ENCODE measurements around the gene RAD9A.

DNA sequence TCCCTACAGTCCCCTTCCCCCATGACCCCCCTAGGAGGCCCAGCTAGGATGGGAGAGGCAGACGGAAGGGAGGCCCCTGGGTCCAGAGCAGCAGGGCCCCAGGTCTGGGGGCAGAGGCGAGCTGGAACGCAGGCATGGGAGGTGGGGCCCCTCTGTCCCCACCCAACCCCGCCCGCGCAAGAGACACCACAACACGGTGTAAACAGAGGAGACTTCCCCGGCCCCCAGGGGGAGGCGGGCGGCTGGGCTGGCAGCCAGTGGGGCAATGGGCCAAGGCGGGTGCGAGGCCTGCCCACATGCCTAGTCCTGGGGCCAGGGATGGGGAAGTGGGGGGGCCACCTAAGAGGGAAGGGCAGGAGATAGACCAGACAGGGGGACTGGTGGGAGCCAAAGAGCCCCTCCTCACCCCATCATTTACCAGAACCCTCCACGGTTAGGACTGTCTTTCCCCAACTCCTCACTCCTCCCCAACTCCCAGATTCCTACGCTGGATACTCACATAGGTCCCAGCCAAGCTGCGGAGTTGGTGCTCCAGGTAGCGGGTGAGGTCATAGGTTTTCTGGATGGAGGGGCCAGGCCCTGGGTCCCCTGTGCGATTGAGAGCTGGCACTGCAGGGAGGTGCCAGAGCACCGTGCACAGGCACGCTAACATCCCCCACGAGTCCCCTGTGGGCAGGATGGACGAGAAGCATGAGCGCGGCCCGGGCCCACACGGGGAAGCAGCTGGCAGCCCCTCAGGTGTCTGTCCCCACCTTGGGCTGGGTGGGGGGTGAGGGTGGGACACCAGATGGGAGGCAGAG lies 24.6 kb upstream of the RAD9A start:
- TF ChIP-seq POLR2A (IDR thresholded peaks at IDR 0.05) = no peak
- TF ChIP-seq CTCF (IDR thresholded peaks at IDR 0.05) = no peak
- TF ChIP-seq EP300 (IDR thresholded peaks at IDR 0.05) = no peak
